G401.6 (cell line): ENCODE measurements around the gene ELOF1.
"Not testable (repeated sequence)": the region's sequence is repeated elsewhere in the genome, so short reads cannot be mapped to it uniquely, and the experiment has no call there.

Source experiments
- FAIRE-seq: peaks from 2 replicates; lab custom pipeline; 2012; peaks lifted over from hg19 to GRCh38; lab: Jason Lieb, UNC

The ELOF1 gene

DNA sequence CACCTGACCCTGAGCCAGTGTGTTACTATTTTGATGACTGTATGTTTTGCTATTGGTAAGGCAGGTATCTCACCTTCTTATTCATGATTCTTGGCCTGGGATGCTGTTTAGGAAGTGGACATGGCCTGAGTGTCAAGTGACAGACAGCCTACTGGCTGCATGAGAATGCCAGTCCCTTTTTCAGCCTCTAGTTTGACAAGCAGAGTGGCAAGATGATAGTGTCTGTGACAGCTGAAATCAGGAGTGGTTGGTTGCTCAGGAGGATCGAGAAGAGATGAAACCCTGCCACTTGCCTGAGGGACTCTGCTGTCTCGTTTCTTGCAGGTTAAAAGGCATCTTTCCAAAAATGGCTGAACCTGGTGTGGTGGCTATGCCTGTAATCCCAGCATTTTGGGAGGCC is 7.1 kb upstream of the ELOF1 start:
- no peak for FAIRE-seq

DNA sequence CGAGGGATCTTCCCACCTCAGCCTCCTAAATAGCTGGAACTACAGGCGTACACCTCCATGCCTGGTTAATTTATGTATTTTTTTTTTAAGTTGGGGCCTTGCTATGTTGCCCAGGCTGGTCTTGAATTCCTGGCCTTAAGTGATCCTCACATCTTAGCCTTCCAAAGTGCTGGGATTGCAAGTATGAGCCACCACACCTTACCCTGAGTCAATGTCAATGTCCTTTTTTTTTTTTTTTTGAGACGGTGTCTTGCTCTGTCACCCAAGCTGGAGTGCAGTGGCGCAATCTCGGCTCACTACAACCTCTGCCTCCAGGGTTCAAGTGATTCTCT is 6.6 kb upstream of the ELOF1 start:
- not testable (repeated sequence) for FAIRE-seq

DNA sequence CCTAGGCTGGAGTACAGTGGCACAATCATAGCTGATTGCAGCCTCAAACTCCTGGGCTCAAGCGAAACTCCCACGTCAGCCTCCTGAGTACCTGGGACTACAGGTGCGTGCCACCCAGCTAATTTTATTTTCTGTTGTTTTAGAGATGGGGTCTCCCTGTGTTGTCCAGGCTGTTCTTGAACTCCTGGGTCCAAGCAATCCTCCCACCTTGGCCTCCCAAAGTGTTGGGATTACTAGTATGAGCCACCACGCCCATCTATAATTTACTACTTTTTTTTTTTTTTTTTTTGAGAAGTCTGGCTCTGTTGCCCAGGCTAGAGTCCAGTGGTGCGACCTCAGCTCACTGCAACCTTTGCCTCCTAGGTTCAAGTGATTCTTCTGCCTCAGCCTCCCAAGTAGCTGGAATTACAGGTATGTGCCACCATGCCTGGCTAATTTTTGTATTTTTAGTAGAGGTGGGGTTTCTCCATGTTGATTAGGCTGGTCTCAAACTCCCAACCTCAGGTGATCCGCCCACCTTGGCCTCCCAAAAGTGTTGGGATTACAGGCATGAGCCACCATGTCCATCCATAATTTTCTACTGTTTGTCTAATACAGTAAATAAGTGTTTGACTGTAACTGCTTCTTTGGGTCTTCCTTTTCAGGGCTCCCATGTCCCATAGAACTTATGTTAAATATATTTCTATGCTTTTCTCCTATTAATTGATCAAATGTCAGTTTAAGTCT is 5.2 kb upstream of the ELOF1 start:
- FAIRE-seq = not testable (repeated sequence)

DNA sequence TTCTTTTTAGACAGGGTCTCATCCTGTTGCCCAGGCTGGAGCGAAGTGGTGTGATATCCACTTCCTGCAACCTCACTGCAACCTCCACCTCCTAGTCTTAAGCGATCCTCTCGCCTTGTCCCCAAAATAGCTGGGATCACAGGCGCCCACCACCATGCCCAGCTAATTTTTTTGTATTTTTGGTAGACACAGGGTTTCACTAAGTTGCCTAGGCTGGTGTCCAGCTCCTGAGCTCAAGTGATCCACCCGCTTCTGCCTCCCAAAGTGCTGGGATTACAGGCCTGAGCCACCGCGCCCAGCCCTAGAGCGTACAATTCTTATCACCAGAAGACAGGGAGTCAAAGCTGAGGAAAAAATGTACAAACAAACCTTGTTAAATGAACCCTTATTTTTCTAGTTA is 4.5 kb upstream of the ELOF1 start:
- no peak for FAIRE-seq

DNA sequence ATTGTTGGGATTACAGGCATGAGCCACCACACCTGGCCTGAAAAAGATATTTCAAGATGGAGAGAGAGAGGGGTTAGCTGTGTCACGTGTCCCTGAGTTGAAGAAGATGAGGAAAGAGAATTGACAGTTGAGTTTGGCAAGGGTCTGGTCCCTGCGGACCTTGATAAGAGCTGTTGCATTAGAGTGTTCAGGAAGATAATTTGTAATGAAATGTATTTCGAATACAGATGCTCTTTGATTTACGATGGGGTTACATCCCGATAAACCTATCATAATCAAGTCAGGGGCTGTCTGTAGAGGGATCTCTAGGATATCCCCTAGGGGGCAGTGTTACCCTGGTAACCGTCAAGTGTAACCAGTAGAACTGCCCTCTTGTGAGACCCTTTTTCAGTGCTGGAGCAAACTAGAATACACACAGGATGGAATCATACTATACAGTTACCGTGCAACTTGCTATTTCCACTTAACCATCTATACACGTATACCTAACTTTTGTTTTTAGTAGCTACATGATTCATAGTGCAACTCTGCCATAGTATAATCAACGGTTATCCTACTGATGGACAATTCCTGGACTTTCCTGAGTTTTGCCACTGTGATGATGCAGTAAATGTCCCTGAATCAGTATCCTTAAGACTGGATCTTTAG is 1.5 kb upstream of the ELOF1 start:
- peak; percentile 25 for FAIRE-seq

- FAIRE-seq = no peak
Measured at GRCh38 chr19:11556634-11557420, 2.2 kb downstream of the ELOF1 start.

GRCh38 chr19:11555246-11555645 is 3.8 kb downstream of the ELOF1 start:
- no peak for FAIRE-seq

- FAIRE-seq = no peak
Measured at GRCh38 chr19:11554160-11554559, 4.9 kb downstream of the ELOF1 start.

GRCh38 chr19:11552666-11553372 is 6.2 kb downstream of the ELOF1 start:
- FAIRE-seq = no peak

- FAIRE-seq = no peak
Measured at GRCh38 chr19:11551603-11552235, 7.3 kb downstream of the ELOF1 start.

- no peak for FAIRE-seq
Measured at GRCh38 chr19:11550265-11550664, 8.8 kb downstream of the ELOF1 start.

DNA sequence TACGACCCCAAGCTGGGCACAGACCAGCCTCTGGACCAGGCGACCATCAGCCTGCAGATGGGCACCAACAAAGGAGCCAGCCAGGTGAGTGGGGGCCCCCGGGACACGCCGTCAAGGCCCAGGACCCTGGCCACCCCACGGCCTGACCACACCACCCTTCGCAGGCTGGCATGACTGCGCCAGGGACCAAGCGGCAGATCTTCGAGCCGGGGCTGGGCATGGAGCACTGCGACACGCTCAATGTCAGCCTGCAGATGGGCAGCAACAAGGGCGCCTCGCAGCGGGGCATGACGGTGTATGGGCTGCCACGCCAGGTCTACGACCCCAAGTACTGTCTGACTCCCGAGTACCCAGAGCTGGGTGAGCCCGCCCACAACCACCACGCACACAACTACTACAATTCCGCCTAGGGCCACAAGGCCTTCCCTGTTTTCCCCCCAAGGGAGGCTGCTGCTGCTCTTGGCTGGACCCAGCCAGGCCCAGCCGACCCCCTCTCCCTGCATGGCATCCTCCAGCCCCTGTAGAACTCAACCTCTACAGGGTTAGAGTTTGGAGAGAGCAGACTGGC is 9.6 kb downstream of the ELOF1 start:
- no peak for FAIRE-seq

DNA sequence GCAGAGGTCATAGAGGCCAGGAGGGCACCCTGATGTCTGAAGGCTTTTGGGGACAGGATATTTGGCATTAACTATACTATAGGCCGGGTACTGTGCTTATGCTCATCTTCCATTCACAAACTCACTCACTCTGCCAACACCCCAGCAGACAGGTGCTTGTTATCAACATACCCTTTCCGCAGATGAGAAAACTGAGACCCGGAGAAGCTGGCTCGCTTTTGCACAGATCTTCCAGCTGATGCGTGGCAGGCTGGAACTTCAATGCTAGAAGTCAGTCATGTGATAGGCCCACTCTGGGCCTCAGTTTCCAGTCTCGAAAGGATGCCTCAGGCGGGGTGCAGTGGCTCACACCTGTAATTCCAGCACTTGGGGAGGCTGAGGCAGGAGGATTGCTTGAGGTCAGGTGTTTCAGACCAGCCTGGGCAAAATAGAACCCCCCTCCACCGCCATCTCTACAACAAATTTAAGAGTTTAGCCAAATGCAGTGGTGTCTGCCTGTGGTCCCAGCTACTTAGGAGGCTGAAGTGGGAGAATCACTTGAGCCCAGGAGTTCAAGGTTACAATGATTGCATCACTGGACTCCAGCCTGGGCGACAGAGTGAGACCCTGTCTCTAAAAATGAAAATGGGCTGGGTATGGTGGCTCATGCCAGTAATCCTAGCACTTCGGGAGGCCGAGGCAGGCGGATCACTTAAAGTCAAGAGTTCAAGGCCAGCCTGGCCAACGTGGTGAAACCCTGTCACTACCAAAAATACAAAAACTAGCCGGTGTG is 10.9 kb downstream of the ELOF1 start:
- FAIRE-seq = no peak

GRCh38 chr19:11541238-11541637 is 17.8 kb downstream of the ELOF1 start:
- FAIRE-seq = no peak

DNA sequence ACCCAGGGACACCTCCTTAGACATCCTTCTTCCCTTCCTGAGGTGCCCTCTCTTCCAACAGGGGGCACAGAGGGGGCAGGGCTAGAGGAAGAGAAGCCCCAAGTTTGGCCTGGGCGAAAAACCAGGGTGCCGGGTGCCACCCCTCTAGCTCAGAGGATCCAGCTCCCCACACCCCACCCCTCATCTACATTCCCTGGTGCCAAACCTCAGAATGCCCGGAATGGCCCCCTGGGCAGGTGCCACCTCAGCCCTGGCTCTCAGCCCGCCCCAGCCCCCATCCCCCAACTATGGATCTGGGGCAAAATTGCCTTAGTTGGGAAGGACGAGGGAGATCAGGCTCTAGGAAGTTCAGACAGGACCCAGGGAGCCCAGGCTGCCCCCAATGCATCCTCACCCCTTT is 18.4 kb downstream of the ELOF1 start:
- FAIRE-seq = no peak

DNA sequence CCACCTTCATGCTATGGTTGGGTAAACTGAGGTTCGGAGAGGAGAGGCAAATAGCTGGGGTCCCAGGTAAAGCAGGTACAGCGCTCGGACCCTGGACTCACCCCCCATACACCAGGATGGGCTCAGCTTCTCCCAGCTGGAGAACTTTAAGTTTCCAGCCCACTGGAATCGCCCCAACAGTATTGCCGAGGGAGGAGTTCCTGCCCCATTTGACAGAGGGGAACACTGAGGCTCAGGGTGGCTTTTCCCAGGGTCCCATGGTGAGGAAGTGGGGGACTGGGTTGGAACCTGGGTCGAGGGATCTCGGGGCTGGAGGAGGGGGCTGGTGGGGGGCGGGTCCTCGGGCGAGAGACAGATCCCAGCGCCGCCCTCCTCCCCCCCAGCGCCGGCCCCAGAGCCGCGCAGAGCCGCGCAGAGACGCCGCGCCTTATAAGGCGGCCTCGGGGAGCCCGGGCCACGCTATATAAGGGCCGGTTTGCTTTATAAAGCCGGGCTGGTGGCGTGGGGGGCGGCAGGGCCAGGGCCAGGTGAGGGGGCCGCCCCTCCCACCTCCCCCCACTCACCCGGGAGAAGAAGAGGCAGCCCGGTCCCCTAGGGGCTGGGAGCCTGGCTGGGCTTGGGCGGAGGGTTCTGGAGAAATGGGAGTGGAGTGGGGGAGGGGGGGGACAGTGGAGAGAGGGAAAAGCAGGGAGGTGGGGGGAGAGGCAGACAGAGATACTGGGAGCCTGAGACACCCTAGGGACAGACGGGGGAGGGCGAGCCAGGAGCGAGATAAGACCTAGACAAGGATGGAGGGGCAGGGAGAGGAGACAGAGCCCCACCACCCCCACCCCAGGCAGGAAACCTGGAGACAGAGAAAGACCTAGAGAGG is 19.3 kb downstream of the ELOF1 start:
- FAIRE-seq = no peak

DNA sequence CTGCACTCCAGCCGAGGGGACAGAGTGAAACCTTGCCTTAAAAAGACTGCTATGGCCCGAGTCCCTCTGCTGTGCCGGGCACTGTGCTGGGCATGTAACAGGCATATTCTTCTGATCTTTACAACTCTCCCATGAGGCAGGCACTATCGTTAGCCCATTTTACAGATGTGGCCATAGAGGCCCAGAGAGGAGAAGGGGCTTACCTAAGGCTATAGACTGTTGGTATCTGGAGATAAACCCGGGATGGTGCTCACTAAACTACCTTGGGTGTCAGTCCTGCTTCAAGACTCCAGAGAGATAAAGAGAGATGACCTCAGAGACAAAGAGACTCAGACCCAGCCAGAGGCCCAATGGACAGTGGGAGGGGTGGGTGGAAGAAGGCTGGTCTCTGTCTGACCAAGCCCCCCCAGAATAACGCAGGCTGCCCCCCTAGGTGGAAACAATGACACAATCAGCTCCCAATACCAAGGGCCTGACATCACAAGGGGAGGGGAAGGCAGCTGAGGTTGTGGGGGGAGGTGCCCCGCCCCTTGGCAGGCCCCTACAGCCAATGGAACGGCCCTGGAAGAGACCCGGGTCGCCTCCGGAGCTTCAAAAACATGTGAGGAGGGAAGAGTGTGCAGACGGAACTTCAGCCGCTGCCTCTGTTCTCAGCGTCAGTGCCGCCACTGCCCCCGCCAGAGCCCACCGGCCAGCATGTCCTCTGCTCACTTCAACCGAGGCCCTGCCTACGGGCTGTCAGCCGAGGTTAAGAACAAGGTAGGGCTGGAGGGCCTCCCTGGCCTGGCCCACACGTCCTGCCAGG is 20.6 kb downstream of the ELOF1 start, which contains the start of gene CNN1:
TSS of gene CNN1 (plus strand) at position 620 of the 805 bp plus-strand sequence. CDS start at position 697, 77 bp downstream.
- FAIRE-seq = peak; percentile 13

GRCh38 chr19:11535792-11536595 is 23.0 kb downstream of the ELOF1 start:
- no peak for FAIRE-seq
